ENCODE measurements around the gene POLR2F. TPM values are rescaled to one million over a fixed set of nuclear protein-coding genes. Genes with fewer than 3 reads are reported as not detected.
A peak's percentile ranks its signal among the peaks of the same experiment; 100 is the strongest.
"Not testable (repeated sequence)": the region's sequence is repeated elsewhere in the genome, so short reads cannot be mapped to it uniquely, and the experiment has no call there.

Gene POLR2F
- total RNA-seq, 6 donors from 2014 or later: 48.9 to 152 (median 71.7) TPM

DNA sequence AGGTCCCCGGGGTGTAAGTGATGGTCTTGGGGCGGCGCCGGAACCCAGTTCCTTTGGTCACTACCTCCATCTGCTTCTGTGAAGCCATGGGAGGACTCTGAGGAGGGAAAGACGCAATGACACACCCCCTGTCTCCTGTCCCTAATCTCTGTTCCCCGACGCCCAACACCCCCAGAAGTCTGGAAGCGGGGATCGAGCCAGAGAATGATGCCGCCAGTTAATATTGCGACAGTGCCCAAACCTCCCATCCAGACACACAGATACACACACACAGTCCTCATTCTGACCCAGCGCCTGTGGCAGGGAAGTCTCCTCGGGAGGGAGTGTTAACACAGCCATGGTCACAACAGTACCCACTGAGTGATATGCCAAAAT, 450 bp upstream of the POLR2F start:
- no peaks in the 10 kb centered on the region for H3K27me3 ChIP-seq
- H3K4me1 ChIP-seq: peaks cover 18 to 28% (median 21%) of the 10 kb centered on the region in 4 donors
- TF ChIP-seq POLR2A (IDR thresholded peaks at IDR 0.05): no peak
- WGBS, 2 donors: 0 to 1% methylated on average over 2 to 13 of the region's 13 CpGs
- peaks cover 5 to 18% (median 16%) of the 10 kb centered on the region in 4 donors for H3K36me3 ChIP-seq
- ATAC-seq (ENCODE audit: low FRiP score in 2 of 2) (peak; percentile 72 to 76), DNase-seq (no peak)
- peak overlapping the region; percentile 46 to 98 (median 87) for H3K4me3 ChIP-seq
- peak overlapping the region in 2 of 4 donors; percentile 88 to 91 for H3K27ac ChIP-seq
- H3K9me3 ChIP-seq: no peaks in the 10 kb centered on the region

DNA sequence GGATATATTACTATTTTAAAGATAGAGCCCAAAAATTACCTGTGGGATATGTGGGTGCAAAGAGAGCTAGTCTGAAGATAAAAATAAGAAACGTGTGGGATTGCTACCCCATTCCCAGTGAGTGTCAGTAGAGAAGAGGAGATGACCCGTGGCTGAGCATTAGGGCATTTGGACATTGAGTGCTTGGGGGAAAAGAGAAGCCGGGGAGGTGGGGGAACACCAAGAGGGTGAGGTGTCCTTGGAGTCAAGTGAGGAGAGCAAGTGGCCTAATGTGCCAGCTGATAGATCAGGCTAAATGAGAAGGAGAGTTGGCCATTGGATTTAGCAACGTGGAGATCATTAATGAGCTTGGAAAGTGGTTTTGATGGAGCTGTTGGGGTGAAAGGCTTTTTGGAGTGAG, 1.2 kb downstream of the POLR2F start:
- H3K36me3 ChIP-seq: peaks cover 9 to 35% (median 32%) of the 10 kb centered on the region in 4 donors
- peaks cover 18 to 28% (median 21%) of the 10 kb centered on the region in 4 donors for H3K4me1 ChIP-seq
- H3K9me3 ChIP-seq: no peaks in the 10 kb centered on the region
- 67 to 71% methylated on average over 4 of the region's 4 CpGs for WGBS, 2 donors
- H3K27me3 ChIP-seq: no peaks in the 10 kb centered on the region
- TF ChIP-seq, protein P1, sequence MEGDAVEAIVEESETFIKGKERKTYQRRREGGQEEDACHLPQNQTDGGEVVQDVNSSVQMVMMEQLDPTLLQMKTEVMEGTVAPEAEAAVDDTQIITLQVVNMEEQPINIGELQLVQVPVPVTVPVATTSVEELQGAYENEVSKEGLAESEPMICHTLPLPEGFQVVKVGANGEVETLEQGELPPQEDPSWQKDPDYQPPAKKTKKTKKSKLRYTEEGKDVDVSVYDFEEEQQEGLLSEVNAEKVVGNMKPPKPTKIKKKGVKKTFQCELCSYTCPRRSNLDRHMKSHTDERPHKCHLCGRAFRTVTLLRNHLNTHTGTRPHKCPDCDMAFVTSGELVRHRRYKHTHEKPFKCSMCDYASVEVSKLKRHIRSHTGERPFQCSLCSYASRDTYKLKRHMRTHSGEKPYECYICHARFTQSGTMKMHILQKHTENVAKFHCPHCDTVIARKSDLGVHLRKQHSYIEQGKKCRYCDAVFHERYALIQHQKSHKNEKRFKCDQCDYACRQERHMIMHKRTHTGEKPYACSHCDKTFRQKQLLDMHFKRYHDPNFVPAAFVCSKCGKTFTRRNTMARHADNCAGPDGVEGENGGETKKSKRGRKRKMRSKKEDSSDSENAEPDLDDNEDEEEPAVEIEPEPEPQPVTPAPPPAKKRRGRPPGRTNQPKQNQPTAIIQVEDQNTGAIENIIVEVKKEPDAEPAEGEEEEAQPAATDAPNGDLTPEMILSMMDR (IDR thresholded peaks at IDR 0.05): no peak
- TF ChIP-seq POLR2A (IDR thresholded peaks at IDR 0.05) (no peak), POLR2AphosphoS5 (IDR thresholded peaks at IDR 0.05) (no peak), EP300 (IDR thresholded peaks at IDR 0.05) (no peak)
- peak overlapping the region in 3 of 4 donors; percentile 84 to 98 (median 90) for H3K4me3 ChIP-seq
- ATAC-seq (ENCODE audit: low FRiP score in 2 of 2) (no peak), DNase-seq (no peak)
- no peak overlapping the region for H3K27ac ChIP-seq

DNA sequence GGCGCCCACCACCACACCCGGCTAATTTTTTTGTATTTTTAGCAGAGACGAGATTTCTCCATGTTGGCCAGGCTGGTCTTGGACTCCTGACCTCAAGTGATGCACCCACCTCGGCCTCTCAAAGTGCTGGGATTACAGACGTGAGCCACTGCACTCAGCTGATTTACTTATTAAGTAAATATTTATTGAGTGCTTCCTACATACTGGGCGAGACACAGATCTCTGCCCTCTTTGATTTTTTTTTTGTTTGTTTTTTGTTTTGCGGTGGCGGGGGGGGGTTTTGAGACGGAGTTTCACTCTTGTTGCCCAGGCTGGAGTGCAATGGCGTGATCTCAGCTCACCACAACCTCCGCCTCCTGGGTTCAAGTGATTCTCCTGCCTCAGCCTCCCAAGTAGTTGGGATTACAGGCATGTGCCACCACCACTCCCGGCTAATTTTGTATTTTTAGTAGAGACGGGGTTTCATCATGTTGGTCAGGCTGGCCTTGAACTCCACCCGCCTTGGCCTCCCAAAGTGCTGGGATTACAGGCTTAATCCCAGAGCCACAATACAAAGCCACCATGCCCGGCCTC, 2.4 kb downstream of the POLR2F start:
- not testable (repeated sequence) for H3K27ac ChIP-seq; H3K27me3 ChIP-seq; ATAC-seq (ENCODE audit: low FRiP score in 2 of 2); DNase-seq; H3K4me3 ChIP-seq; H3K9me3 ChIP-seq
- WGBS, 2 donors: 72 to 73% methylated on average over 15 of the region's 15 CpGs
- peaks cover 14 to 47% (median 42%) of the 10 kb centered on the region in 4 donors for H3K36me3 ChIP-seq
- peaks cover 18 to 28% (median 21%) of the 10 kb centered on the region in 4 donors for H3K4me1 ChIP-seq

DNA sequence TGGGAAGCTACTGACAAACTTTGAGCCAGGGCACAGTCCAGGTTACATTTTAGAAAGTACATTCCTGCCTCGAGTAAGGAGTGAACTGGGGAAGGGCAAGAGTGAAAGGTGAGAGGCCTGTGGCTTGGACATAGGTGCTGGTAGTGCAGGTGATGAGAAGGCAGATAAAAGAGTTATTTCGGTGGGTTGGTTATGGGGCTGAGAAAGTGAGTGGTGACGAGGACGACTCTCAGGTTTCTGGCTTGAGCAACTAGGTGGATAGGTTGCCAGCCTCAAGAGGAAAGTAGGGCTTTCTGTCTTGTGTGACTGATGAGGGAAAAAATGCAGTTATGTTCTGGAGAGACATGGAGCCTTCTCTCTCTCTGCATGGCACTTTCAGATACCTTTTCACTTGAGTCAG, 3.7 kb downstream of the POLR2F start:
- WGBS, 2 donors: 86 to 87% methylated on average over 4 of the region's 4 CpGs
- TF ChIP-seq, protein P1 (IDR thresholded peaks at IDR 0.05): no peak
- TF ChIP-seq POLR2A (IDR thresholded peaks at IDR 0.05): no peak
- no peak for TF ChIP-seq POLR2AphosphoS5 (IDR thresholded peaks at IDR 0.05)

DNA sequence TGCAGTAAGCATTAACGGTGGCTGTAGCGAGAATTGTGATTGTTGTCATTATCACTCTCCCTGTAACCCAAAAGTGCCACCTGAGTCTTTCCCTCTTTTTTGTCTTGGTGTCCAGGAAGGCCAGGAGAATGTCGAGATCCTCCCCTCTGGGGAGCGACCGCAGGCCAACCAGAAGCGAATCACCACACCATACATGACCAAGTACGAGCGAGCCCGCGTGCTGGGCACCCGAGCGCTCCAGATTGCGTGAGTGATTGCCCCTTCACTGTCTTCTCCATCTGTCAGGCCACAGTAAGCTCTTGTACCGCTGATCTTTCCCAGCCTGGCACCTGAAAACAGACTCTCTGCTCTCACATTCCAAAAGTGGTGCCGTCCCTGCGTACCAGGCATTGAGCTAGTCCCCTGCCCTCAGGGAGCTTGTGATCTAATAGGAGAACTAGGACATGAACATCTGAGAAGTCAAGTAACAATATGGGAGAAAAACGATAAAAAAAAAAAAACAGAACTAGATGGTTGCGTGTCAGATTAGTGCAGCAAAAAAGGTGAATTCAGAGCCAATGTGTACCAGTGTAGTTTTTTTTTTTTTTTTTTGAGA, 5.8 kb downstream of the POLR2F start:
- Histone ChIP-seq H3K27ac (no peak overlapping the region), H3K27me3 (no peaks in the 10 kb centered on the region), H3K4me1 (peaks cover 7 to 14% (median 9%) of the 10 kb centered on the region in 4 donors), H3K9me3 (no peaks in the 10 kb centered on the region), H3K36me3 (peaks cover 14 to 80% (median 65%) of the 10 kb centered on the region in 4 donors), H3K4me3 (no peak overlapping the region)
- no peak for ATAC-seq (ENCODE audit: low FRiP score in 2 of 2)
- TF ChIP-seq POLR2A (IDR thresholded peaks at IDR 0.05): no peak
- TF ChIP-seq, protein P1 (IDR thresholded peaks at IDR 0.05): no peak
- TF ChIP-seq EP300 (IDR thresholded peaks at IDR 0.05): no peak
- TF ChIP-seq POLR2AphosphoS5 (IDR thresholded peaks at IDR 0.05): no peak
- 96 to 98% methylated on average over 13 to 18 of the region's 18 CpGs for WGBS, 2 donors
- peak in 1 of 2 donors; percentile 58 for DNase-seq

More for the DNA sequence above, 3.7 kb downstream of the POLR2F start:
- no peak for DNase-seq
- no peaks in the 10 kb centered on the region for H3K27me3 ChIP-seq
- ATAC-seq (ENCODE audit: low FRiP score in 2 of 2): no peak
- no peak overlapping the region for H3K4me3 ChIP-seq
- no peak overlapping the region for H3K27ac ChIP-seq
- H3K9me3 ChIP-seq: no peaks in the 10 kb centered on the region
- peaks cover 14 to 60% (median 55%) of the 10 kb centered on the region in 4 donors for H3K36me3 ChIP-seq
- H3K4me1 ChIP-seq: peaks cover 18 to 28% (median 21%) of the 10 kb centered on the region in 4 donors
